SK-N-SH treated with all-trans-retinoic acid at 6 μM for 48 hours (cell line): ENCODE results near the gene ACTN1.

Source experiments
- ATAC-seq: fragments of 200-7000 bp; cut with Tn5 transposase; 3 replicates; pipeline ENCODE4 v1.9.1; 2020; ENCODE audit warnings: mild to moderate bottlenecking, moderate library complexity
- ARNTL ChIP-seq: fragments of 450-650 bp; formaldehyde crosslinking; IDR thresholded peaks from 2 replicates; pipeline ENCODE4 v1.5.0; 2020; ENCODE audit warnings: low read depth, mild to moderate bottlenecking, moderate library complexity, borderline replicate concordance
- BACH2 ChIP-seq: fragments of 250-450 bp; sonication (Bioruptor Pico); IDR thresholded peaks from 2 replicates; pipeline ENCODE4 v1.9.0; 2021; ENCODE audit warnings: mild to moderate bottlenecking, borderline replicate concordance
- CSDC2 ChIP-seq: fragments of 250-450 bp; sonication (Bioruptor Pico); IDR thresholded peaks from 2 replicates; pipeline ENCODE4 v1.5.0; 2020; ENCODE audit warnings: mild to moderate bottlenecking, moderate library complexity
- GLIS3 ChIP-seq: fragments of 250-450 bp; sonication (Bioruptor Pico); IDR thresholded peaks from 2 replicates; pipeline ENCODE4 v1.5.0; 2020; ENCODE audit warnings: mild to moderate bottlenecking, moderate library complexity
- ISL1 ChIP-seq: fragments of 250-450 bp; sonication (Bioruptor Pico); IDR thresholded peaks from 2 replicates; pipeline ENCODE4 v2.1.2; 2022; ENCODE audit warnings: mild to moderate bottlenecking, moderate library complexity
- PATZ1 ChIP-seq: fragments of 250-450 bp; sonication (Bioruptor Pico); IDR thresholded peaks from 2 replicates; pipeline ENCODE4 v1.8.0; 2020; ENCODE audit warnings: mild to moderate bottlenecking, moderate library complexity, borderline replicate concordance
- PPARA ChIP-seq: fragments of 250-450 bp; sonication (Bioruptor Pico); IDR thresholded peaks from 2 replicates; pipeline ENCODE4 v1.5.0; 2020; ENCODE audit warnings: mild to moderate bottlenecking, borderline replicate concordance
- RARB ChIP-seq: fragments of 250-450 bp; sonication (Bioruptor Pico); IDR thresholded peaks from 2 replicates; pipeline ENCODE4 v1.8.0; 2021; ENCODE audit warnings: mild to moderate bottlenecking, moderate library complexity
- SNAI2 ChIP-seq: fragments of 250-450 bp; sonication (Bioruptor Pico); IDR thresholded peaks from 2 replicates; pipeline ENCODE4 v1.5.0; 2020; ENCODE audit warnings: mild to moderate bottlenecking, moderate library complexity
- TOX ChIP-seq: fragments of 250-450 bp; sonication (Bioruptor Pico); IDR thresholded peaks from 2 replicates; pipeline ENCODE4 v1.8.0; 2021; ENCODE audit warnings: mild to moderate bottlenecking, moderate library complexity, borderline replicate concordance
- ZC3H10 ChIP-seq: fragments of 250-450 bp; sonication (Bioruptor Pico); IDR thresholded peaks from 2 replicates; pipeline ENCODE4 v1.5.1; 2021; ENCODE audit warnings: mild to moderate bottlenecking, moderate library complexity
- ZFP3 ChIP-seq: fragments of 250-450 bp; sonication (Bioruptor Pico); IDR thresholded peaks from 2 replicates; pipeline ENCODE4 v1.5.0; 2020; ENCODE audit warnings: mild to moderate bottlenecking, moderate library complexity
- ZFP30 ChIP-seq: fragments of 450-650 bp; formaldehyde crosslinking; IDR thresholded peaks from 2 replicates; pipeline ENCODE4 v1.5.0; 2022; ENCODE audit warnings: mild to moderate bottlenecking, moderate library complexity
- ZNF565 ChIP-seq: fragments of 450-650 bp; formaldehyde crosslinking; conservative IDR thresholded peaks from 2 replicates; pipeline ENCODE4 v1.5.0; 2020; ENCODE audit warnings: low read depth, mild to moderate bottlenecking, moderate library complexity
- ZNF70 ChIP-seq: fragments of 450-650 bp; formaldehyde crosslinking; IDR thresholded peaks from 2 replicates; pipeline ENCODE4 v1.5.0; 2020; ENCODE audit warnings: mild to moderate bottlenecking, moderate library complexity
- TF ChIP-seq, protein P1 (sequence below): fragments of 250-450 bp; sonication (Bioruptor Pico); IDR thresholded peaks from 2 replicates; pipeline ENCODE4 v1.5.1; 2021; ENCODE audit warnings: mild to moderate bottlenecking, moderate library complexity
- TF ChIP-seq, protein P2 (sequence below): fragments of 250-450 bp; sonication (Bioruptor Pico); IDR thresholded peaks from 2 replicates; pipeline ENCODE4 v1.5.0; 2020; ENCODE audit warnings: mild to moderate bottlenecking, moderate library complexity
- TF ChIP-seq, protein P3 (sequence below): fragments of 250-450 bp; sonication (Bioruptor Pico); IDR thresholded peaks from 2 replicates; pipeline ENCODE4 v1.8.0; 2021; ENCODE audit warnings: low read depth, mild to moderate bottlenecking, moderate library complexity, borderline replicate concordance
- TF ChIP-seq, protein P4 (sequence below): fragments of 250-450 bp; sonication (Bioruptor Pico); IDR thresholded peaks from 2 replicates; pipeline ENCODE4 v1.5.1; 2020; ENCODE audit warnings: low read depth, mild to moderate bottlenecking, moderate library complexity

ACTN1 gene

GRCh38 chr14:68955851-68956179, 23.3 kb downstream of the ACTN1 start:
- ATAC-seq = no peak
- no peak for TF ChIP-seq RARB (CRISPR knock-in tag)
- TF ChIP-seq TOX = no peak
- TF ChIP-seq GLIS3 (CRISPR knock-in tag) = no peak
- TF ChIP-seq ZFP3 = no peak
- no peak for TF ChIP-seq ISL1 (CRISPR knock-in tag)
- TF ChIP-seq SNAI2 (CRISPR knock-in tag) = no peak
- TF ChIP-seq, protein P1, sequence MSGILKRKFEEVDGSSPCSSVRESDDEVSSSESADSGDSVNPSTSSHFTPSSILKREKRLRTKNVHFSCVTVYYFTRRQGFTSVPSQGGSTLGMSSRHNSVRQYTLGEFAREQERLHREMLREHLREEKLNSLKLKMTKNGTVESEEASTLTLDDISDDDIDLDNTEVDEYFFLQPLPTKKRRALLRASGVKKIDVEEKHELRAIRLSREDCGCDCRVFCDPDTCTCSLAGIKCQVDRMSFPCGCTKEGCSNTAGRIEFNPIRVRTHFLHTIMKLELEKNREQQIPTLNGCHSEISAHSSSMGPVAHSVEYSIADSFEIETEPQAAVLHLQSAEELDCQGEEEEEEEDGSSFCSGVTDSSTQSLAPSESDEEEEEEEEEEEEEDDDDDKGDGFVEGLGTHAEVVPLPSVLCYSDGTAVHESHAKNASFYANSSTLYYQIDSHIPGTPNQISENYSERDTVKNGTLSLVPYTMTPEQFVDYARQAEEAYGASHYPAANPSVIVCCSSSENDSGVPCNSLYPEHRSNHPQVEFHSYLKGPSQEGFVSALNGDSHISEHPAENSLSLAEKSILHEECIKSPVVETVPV (CRISPR knock-in tag) = no peak
- TF ChIP-seq, protein P2, sequence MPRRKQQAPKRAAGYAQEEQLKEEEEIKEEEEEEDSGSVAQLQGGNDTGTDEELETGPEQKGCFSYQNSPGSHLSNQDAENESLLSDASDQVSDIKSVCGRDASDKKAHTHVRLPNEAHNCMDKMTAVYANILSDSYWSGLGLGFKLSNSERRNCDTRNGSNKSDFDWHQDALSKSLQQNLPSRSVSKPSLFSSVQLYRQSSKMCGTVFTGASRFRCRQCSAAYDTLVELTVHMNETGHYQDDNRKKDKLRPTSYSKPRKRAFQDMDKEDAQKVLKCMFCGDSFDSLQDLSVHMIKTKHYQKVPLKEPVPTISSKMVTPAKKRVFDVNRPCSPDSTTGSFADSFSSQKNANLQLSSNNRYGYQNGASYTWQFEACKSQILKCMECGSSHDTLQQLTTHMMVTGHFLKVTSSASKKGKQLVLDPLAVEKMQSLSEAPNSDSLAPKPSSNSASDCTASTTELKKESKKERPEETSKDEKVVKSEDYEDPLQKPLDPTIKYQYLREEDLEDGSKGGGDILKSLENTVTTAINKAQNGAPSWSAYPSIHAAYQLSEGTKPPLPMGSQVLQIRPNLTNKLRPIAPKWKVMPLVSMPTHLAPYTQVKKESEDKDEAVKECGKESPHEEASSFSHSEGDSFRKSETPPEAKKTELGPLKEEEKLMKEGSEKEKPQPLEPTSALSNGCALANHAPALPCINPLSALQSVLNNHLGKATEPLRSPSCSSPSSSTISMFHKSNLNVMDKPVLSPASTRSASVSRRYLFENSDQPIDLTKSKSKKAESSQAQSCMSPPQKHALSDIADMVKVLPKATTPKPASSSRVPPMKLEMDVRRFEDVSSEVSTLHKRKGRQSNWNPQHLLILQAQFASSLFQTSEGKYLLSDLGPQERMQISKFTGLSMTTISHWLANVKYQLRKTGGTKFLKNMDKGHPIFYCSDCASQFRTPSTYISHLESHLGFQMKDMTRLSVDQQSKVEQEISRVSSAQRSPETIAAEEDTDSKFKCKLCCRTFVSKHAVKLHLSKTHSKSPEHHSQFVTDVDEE (CRISPR knock-in tag) = no peak
- TF ChIP-seq ZC3H10 (CRISPR knock-in tag) = no peak
- no peak for TF ChIP-seq CSDC2 (CRISPR knock-in tag)
- TF ChIP-seq ZNF565 (CRISPR knock-in tag) = no peak
- no peak for TF ChIP-seq ZFP30
- TF ChIP-seq ZNF70 = no peak
- TF ChIP-seq, protein P3, sequence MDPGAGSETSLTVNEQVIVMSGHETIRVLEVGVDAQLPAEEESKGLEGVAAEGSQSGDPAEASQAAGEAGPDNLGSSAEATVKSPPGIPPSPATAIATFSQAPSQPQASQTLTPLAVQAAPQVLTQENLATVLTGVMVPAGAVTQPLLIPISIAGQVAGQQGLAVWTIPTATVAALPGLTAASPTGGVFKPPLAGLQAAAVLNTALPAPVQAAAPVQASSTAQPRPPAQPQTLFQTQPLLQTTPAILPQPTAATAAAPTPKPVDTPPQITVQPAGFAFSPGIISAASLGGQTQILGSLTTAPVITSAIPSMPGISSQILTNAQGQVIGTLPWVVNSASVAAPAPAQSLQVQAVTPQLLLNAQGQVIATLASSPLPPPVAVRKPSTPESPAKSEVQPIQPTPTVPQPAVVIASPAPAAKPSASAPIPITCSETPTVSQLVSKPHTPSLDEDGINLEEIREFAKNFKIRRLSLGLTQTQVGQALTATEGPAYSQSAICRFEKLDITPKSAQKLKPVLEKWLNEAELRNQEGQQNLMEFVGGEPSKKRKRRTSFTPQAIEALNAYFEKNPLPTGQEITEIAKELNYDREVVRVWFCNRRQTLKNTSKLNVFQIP = no peak
- TF ChIP-seq, protein P4, sequence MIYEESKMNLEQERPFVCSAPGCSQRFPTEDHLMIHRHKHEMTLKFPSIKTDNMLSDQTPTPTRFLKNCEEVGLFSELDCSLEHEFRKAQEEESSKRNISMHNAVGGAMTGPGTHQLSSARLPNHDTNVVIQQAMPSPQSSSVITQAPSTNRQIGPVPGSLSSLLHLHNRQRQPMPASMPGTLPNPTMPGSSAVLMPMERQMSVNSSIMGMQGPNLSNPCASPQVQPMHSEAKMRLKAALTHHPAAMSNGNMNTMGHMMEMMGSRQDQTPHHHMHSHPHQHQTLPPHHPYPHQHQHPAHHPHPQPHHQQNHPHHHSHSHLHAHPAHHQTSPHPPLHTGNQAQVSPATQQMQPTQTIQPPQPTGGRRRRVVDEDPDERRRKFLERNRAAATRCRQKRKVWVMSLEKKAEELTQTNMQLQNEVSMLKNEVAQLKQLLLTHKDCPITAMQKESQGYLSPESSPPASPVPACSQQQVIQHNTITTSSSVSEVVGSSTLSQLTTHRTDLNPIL (CRISPR knock-in tag) = no peak
- TF ChIP-seq, all 23 proteins: peak for 0

DNA sequence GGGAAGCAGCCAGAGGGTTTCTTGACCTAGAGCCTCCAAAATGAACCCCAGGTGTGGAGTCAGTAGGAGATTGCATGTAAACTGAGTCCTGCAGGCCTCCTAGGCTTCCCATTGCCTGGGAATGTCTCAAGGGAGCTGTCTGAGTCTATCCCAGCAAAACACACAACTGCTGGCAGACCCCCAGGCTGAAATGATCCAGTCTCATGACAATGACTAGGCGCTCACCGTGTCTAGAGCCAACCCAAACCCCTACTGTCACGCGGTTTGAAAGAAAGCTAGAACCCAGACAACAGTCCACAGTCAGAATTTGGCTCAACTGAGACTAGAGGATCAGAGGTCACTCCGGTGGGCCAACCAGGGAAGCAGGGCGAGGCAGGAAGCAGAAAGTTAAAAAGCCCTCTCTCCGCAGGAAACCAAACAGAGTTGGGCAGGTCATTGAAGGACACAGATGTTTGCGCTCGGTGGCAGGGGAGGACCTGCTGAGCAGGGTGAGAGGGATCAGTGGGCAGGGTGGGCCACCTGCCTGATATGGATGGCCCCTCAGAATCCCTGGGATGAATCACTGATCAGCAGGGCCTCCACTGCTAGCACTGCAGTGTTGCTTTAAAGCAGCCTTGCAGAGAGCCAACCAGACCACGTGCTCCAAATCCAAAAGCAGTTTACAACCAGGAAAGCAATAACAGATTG, 23.8 kb downstream of the ACTN1 start:
- TF ChIP-seq PATZ1 (CRISPR knock-in tag) (no peak), ZC3H10 (CRISPR knock-in tag) (no peak), TOX (no peak), RARB (CRISPR knock-in tag) (no peak), BACH2 (CRISPR knock-in tag) (no peak)
- TF ChIP-seq, protein P2 (CRISPR knock-in tag) = no peak
- ATAC-seq = no peak

DNA sequence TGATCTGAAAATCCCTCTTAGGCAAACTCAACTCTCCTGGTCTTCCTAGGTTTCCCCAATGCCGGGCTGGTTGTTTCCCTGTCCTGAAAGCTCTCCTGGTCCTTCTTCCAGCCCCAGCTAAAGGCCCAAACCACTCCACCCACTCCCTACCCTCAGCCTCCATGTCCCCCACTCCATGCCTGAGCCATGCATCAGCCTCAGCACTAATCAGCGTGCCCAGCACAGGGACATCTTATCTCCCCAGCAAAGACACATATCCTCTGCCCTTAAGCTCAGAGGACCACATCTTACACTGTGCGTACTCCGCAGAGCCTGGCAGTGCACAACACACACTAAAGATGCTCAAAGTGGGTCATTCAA, 25.9 kb downstream of the ACTN1 start:
- peak; percentile 17 for ATAC-seq
- TF ChIP-seq BACH2 (CRISPR knock-in tag) = no peak
- no peak for TF ChIP-seq RARB (CRISPR knock-in tag)
- no peak for TF ChIP-seq ZNF565 (CRISPR knock-in tag)
- no peak for TF ChIP-seq TOX
- no peak for TF ChIP-seq PPARA (CRISPR knock-in tag)
- no peak for TF ChIP-seq ARNTL
- TF ChIP-seq CSDC2 (CRISPR knock-in tag) = no peak
- TF ChIP-seq, all 23 proteins: peak for 0
